NCI-H748 (cell line): ENCODE measurements around the gene CDK17.
"Not testable (repeated sequence)": the region's sequence is repeated elsewhere in the genome, so short reads cannot be mapped to it uniquely, and the experiment has no call there.

Source experiments
- DNase-seq: peaks from one replicate; lab custom pipeline; 2025; ENCODE audit not compliant: unreplicated experiment; lab: John Stamatoyannopoulos, UW

Gene CDK17

GRCh38 chr12:96395236-96395635 is 5.0 kb downstream of the CDK17 start:
- DNase-seq = no peak

DNA sequence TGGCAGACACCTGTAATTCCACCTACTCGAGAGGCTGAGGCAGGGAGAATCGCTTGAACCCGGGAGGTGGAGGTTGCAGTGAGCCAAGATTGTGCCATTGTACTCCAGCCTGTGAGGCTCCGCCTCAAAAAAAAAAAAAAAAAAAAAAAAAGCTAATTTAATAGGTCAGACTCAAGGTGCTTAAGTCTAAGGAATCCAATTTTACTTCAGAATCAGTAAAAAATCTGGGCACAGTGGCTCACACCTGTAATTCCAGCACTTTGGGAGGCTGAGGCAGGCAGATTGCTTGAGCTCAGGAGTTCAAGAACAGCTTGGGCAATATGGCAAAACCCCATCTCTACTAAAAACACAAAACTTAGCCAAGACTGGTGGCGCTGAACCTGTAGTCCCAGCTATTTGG is 7.0 kb downstream of the CDK17 start:
- not testable (repeated sequence) for DNase-seq

- DNase-seq = no peak
Measured at GRCh38 chr12:96392397-96392796, 7.8 kb downstream of the CDK17 start.

- no peak for DNase-seq
Measured at GRCh38 chr12:96387981-96388380, 12.3 kb downstream of the CDK17 start.

GRCh38 chr12:96386794-96387193 is 13.4 kb downstream of the CDK17 start:
- no peak for DNase-seq

DNA sequence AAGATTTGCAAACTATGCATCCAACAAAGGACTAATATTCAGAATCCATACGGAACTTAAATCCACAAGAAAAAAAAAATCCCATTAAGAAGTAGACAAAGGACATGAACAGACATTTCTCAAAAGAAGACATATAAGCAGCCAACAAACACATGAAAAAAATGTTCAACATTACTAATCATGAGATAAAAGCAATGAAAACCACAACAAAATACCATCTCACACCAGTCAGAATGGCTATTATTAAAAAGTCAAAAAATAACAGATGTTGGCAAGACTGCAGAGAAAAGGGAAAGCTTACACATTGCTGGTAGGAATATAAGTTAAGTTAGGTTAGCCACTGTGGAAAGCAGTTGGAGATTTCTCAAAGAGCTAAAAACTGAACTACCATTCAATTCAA is 16.2 kb downstream of the CDK17 start:
- DNase-seq = no peak

DNA sequence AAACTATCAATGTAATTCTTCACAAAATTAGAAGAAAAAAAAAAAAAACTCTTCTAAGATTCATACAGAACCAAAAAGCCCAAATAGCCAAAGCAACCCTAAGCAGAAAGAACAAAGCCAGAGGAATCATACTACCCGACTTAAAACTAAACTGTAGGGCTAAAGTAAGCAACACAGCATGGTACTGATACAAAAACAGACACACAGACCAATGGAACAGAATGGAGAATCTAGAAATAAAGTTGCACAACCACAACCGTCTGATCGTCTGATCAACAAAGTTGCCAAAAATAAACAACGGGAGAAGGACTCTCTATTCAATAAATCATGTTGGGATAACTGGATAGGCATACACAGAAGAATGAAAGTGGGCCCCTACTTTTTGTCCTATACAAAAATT is 16.9 kb downstream of the CDK17 start:
- no peak for DNase-seq

- not testable (repeated sequence) for DNase-seq
Measured at GRCh38 chr12:96379743-96380142, 20.5 kb downstream of the CDK17 start.

GRCh38 chr12:96378319-96378718 is 21.9 kb downstream of the CDK17 start:
- DNase-seq = no peak

GRCh38 chr12:96376865-96377264 is 23.4 kb downstream of the CDK17 start:
- DNase-seq = no peak

DNA sequence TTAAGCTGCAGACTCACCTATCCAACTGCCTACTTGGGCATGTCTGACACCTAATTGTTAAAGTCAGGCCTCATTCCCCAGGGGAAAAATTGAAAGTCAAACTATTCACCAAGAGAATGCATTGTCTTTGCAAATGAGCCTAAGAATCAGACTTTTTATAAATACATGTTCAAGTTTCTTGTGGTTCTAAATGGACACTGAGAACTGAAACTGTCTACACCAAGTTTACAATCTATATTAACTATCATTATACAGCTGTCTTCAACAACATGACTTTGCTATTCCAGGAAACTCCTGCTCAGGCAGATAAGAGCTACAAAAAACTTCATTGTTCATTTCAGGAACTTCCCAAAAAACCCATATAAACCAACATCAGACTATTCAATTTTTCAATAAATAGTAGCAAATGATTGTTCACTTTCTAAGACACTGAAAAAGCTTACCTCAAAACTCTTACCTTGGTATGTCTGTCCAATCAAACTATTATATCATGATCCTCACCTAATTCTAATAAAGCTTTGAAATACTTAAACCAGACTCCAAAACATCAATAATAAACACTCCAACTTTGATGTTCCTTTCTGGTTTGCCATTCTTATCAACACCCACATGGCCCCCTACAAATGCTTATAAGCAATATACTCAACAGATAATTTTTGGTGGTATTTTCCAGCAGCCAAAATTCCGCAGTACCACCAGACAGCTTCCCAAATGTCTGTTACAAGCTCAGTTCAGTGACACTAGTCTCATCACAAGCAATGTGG is 24.2 kb downstream of the CDK17 start:
- DNase-seq = no peak

- no peak for DNase-seq
Measured at GRCh38 chr12:96375170-96375569, 25.1 kb downstream of the CDK17 start.

GRCh38 chr12:96371790-96372699 is 28.2 kb downstream of the CDK17 start:
- DNase-seq = no peak

DNA sequence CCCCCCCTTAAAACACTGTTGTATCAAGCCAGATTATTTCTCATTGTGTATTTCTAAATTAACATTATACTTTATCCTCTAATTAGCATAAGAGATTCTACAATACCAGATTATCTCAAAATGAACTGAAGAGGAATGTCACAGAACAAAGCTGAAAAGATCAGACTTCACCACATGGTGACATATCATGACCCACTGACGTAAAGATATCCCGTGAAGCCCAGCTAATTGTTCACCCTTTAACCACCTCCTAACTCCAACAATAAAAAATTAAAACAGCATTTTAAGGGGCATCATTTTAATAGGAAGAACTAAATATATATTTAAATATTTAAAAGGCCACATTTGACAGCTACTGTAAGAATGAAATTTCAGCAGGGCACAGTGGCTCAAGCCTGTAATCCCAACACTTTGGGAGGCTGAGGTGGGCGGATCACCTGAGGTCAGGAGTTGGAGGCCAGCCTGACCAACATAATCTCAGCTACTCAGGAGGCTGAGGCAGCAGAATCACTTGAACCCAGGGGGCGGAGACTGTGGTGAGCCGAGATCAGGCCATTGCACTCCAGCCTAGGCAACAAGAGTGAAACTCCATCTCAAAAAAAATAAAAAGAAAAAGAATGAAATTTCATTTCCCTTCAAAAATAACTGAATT is 29.0 kb downstream of the CDK17 start:
- no peak for DNase-seq

GRCh38 chr12:96368687-96369086 is 31.6 kb downstream of the CDK17 start:
- no peak for DNase-seq

DNA sequence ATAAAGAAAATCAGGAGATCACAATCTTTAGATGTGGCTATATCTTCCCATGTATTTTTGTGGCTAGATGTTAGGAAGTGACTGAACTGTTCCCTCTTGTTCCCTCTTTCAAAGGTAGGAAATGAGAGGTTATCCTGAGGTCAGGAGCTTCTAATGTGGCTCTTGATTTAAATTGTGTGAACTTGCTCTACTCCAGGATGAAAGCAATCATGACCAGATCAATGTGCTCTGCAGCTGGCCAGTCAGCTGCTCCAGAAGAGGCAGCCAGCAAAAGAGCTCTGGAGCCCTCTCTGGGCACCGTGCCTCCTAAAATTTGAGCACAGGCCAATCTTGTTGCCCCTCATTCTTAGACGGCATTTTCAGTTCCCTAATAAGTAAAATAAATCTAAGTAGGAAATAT is 32.0 kb downstream of the CDK17 start:
- no peak for DNase-seq

DNA sequence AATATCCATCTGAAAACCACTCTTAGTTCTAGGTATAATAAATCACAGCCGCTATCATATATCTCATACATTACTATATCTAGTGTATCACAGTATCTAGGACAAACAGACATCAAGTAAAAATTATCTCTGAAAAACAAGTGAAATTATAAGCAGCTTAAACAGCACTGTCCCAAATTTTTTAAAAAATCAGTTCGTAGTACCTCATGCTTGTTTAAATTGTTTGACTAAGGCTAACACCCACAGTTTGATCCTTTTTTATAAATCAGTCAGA is 33.9 kb downstream of the CDK17 start:
- DNase-seq = no peak

DNA sequence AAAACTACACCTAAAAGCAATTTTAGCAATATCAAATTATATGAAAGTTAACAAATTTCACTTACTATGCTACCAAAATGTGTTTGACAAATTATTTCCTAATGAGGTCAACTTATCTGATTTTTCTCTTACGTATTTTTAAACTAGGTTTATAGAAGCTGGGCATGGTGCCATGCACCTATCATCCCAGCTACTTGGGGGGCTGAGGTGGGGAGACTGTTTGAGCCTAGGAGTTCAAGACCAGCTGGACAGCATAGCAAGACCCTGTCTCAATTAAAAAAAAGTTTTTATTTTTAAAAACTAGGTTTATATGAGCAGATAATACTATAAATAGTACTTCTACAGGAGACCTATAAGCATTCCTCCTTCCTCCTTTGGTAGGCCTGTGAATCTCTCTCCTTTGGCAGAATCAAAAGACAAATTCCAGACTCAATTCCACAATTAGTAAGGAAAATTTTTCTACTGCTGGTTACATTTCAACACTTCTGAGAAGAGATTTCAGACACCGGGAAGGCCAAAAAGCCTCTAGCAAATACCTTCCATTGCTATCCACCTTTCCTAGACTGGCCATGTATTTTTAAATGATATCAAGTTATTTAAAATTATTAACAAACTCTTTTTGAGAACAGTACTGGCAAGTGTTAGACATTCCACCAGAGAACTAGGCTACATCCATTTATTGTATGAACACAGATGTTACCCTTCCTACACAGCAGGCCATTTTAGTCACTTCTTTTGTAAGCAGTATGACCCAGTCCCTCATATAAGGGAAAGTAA is 34.4 kb downstream of the CDK17 start:
- DNase-seq = no peak

DNA sequence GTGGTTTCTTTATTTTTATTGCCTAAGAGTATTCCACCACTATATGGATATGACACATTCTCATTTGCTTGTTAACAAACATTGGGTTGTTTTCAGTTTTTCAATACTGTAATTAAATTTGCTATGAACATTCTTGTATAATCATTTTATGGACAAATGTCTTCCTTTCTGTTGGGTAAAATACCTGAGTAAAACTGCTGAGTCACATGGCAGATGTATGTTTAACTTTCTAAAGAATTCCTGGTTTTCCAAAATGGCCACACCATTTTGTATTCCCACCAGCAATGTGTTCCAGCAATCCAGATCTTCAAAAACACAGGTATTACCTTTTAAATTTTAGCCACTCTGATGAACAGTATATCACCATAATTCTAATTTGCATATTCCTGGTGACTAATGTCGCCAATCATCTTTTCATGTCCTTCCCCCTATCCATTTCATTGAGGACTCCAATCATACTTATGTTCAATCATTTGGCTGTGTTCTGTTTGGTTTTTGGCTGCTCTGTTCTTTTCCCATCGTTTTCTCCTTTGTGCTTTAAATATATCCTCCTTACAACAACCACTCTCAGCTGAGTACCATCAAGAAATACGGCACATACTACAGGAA is 36.0 kb downstream of the CDK17 start:
- DNase-seq = no peak

DNA sequence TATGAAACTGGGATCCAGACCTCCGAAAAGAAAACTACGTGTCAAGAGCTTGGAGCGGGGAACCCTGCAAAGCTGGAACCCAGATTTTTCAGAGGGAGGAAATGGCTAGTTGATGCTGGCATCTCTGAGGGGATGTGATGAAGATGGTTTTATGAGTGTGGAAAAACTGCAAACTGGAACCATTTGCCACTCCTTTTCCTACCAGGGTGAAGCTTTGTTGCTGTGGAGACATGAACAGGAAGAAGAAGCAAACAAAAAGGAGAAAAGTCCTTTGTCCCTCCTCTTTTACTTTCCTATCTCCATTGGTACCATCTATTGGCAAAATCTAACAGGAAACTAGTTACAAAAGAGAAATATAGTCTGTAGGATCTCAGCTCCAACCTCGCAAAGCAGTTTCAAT is 39.2 kb downstream of the CDK17 start:
- no peak for DNase-seq

GRCh38 chr12:96360550-96360949 is 39.7 kb downstream of the CDK17 start:
- no peak for DNase-seq
